Head of caudate nucleus (tissue), 42 donors: ENCODE data around the gene PVRIG.
"Not testable (repeated sequence)": the region's sequence is repeated elsewhere in the genome, so short reads cannot be mapped to it uniquely, and the experiment has no call there.

ENCODE experiments used
- DNase-seq, 42 donors: peaks; one replicate each; pipeline versions ENCODE4 v3.0.0 to v3.0.0-alpha.2; 2020 to 2021; ENCODE audit warnings: mixed read lengths in 7 of 42
- intact Hi-C: fragments of 100-400 bp; cut with DNase I; formaldehyde crosslinking; loops from one replicate; pipeline ENCODE4 v1.15.0; 2022

PVRIG gene

DNA sequence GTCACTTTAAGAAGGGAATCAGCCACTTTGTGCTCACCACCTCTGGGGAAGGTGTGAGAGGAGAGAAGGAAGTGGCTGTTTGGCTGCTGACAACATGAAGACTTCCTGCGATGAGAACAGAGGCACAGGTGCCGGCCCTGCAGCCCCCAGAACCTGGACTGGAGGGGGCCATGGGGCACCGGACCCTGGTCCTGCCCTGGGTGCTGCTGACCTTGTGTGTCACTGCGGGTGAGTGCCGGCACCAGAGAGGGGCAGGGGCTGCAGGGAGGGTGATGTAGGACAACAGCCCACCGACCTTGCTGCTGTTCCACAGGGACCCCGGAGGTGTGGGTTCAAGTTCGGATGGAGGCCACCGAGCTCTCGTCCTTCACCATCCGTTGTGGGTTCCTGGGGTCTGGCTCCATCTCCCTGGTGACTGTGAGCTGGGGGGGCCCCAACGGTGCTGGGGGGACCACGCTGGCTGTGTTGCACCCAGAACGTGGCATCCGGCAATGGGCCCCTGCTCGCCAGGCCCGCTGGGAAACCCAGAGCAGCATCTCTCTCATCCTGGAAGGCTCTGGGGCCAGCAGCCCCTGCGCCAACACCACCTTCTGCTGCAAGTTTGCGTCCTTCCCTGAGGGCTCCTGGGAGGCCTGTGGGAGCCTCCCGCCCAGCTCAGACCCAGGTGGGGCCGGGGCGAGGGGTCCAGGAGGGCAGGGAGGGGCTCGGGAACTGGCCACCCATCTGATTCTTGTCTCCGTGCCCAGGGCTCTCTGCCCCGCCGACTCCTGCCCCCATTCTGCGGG lies at the start of gene PVRIG:
Gene PVRIG (plus strand): TSS at position 149 of the 785 bp plus-strand sequence. CDS start 22 bp downstream, at position 171.
- intact Hi-C loops, result loop anchor here (5.0 kb wide), 1 partner anchor 47 kb away; no protein-coding TSS in a partner anchor
- not testable (repeated sequence) for DNase-seq

DNA sequence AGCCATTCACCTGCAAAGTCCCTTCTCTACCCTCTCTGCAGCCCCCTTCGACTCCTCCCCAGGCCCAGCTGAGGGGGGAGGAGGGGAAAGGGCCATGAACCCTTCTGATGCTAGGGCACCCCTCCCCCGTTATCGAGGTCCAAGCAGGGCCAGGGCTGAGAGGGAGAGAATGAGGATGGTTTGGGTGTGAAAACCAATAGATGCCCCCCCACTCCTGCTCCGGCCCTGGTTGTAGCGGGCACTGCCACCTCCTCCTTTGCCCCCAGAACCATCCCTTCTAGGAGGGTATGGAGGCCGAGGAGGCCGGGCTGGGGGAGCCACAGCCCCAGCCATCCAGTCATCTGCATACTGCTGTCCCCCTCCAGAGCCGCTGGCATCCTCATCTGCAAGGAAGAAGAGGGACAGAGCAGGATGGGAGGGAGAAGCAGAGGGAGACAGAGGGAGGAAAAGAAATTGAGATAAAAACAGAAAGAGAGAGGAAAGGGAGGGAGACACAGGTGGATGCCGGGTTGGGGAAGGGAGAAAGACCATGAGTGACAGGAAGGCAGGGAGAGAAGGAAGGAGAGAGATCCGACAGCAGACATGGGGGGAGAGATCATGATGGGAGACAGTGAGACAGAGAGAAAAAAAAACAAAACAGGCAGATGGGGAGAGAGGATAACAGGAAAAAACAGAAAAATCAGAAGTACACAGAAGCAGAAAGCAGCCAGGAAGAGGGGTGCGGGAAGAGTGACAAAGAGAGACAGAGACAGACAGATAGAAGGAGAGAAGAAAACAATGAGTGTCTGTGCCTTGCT lies 49.5 kb upstream of the PVRIG start:
- no peak for DNase-seq

DNA sequence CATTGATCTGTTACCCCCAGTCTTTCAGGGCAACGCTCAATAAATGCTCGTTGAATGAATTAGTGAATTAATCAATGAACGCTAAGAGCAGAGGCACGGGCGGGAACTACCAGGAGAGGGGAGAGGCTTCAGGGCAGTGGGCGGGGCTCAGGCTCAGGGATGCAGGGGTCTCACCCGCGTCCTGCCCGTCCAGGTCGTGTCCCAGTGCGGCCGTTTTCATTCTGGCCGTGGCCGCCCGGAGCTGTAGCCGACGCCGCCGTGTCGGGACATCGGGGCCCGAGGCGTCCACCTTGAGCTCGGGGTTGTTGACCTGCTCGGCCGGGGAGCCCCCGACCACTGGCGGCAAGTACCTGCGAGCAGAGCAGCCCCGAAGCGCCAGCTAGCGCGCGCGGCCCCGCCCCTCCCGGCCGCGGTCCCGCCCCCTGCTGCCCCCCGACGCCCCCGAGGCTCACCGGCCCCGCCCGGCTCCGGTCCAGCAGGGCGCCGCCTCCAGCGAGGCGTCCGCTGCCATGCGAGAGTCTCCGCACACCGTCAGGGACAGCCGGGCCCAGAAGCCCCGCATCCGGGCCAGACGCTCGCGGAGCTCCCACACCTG lies 48.6 kb upstream of the PVRIG start:
- no peak for DNase-seq

More for the DNA sequence above, 49.5 kb upstream of the PVRIG start:
- intact Hi-C loops, result no loop called here

DNA sequence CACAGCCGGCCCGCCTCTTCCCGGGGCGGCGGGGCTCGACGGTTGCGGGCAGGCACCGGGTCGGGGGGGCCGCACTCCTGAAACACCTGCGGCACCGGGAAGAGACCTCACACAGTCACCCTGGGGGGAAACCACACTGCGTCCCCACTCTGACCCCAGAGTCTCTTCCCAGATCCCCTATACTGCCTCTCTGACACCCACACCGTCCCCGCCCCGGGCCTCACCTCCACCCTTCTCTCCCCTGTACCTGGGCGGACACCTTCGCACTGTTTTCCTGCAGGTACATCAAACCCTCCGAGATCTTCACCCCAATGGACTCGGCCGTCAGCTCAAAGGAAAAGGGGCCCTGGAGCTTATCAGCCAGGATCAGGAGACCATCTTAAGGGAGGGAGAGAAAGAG lies 47.9 kb upstream of the PVRIG start:
- intact Hi-C loops, result no loop called here

More for the DNA sequence above, 48.6 kb upstream of the PVRIG start:
- intact Hi-C loops, result no loop called here

DNA sequence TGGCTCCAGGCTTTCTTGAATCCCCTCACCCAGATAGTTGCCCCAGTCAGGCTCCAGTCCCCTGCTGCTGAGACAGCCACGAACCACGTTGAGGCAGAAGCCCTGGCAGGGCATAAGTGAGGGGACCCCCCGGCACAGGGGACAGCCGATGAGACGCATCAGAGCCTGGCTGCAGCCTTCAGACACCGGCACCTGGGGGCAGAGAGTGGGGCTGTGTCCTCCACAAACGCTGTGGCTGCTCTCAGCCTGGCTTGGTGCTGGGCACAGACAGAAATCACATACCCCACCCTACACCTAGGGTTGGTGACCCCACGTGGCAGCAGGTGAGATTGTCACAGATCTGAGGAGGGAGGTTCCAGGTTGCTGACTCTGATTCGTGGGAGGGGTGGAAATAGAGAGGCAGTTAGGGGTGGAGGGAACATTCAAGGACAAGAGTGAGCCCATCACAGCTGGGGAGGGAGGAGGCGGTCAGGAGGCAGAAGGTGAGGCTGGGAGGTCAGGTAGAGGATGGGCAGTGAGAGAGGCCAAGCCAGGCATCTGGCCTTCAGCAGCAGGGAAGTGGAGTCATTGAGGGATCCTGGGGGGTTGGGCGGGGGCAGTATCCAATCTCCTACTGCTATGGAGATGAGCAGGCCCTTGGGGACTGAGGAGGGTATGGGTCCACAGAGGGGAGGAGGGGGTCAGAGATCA lies 45.8 kb upstream of the PVRIG start:
- intact Hi-C loops, result no loop called here
- no peak for DNase-seq

More for the DNA sequence above, 47.9 kb upstream of the PVRIG start:
- DNase-seq, result no peak

DNA sequence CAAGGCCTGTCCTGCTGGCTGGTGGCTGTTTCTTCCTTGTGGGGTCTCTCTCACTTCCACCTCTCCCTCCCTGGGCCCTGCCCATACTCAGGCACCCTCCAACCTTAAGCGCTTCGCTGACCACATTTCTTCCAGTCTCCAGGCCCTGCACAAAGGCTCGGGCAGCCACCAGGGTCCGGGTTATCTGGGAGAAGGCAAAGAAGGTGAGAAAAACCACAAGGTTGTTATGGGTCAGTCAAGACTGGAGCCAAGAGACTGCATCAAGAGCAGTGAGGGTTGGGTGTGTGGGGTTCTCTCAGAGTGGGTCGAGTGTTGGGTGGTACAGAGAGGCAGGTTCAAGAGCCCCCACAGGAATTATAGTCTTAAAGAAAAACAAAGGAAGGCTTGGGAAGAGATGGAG lies 45.2 kb upstream of the PVRIG start:
- intact Hi-C loops, result no loop called here
- DNase-seq, result no peak

DNA sequence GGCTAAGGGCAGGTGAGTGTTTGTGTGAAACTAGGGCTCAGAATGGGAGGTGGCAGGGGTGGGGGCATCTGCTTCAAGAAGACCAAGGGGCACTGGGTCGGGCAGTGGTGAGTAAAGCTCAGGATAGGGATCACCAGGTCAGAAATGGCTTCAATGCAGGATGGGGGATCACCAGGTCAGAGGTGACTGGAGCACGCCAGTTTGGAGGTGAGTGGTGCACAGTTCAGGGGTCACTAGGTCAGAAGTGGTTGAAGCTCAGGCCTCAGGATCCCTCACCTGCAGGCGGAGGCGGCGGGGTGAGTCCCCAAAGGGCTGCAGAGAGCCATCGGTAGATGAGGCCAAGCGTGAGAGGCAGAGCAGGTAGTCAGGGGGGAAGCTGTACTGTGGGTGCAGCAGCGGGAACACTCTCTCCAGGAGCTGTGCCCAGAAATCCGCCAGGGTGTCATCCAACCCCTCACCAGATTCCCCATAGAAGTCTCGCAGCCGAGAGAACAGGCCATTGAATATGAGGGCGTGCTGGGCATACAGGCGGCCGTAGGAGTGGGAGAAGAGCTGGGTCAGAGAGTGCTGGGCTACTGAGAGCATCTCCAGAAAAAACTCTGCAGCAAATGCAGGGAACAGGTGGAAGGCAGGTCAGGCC lies 44.3 kb upstream of the PVRIG start:
- peak in 1 of 42 donors; percentile 20 for DNase-seq
- intact Hi-C loops, result no loop called here

DNA sequence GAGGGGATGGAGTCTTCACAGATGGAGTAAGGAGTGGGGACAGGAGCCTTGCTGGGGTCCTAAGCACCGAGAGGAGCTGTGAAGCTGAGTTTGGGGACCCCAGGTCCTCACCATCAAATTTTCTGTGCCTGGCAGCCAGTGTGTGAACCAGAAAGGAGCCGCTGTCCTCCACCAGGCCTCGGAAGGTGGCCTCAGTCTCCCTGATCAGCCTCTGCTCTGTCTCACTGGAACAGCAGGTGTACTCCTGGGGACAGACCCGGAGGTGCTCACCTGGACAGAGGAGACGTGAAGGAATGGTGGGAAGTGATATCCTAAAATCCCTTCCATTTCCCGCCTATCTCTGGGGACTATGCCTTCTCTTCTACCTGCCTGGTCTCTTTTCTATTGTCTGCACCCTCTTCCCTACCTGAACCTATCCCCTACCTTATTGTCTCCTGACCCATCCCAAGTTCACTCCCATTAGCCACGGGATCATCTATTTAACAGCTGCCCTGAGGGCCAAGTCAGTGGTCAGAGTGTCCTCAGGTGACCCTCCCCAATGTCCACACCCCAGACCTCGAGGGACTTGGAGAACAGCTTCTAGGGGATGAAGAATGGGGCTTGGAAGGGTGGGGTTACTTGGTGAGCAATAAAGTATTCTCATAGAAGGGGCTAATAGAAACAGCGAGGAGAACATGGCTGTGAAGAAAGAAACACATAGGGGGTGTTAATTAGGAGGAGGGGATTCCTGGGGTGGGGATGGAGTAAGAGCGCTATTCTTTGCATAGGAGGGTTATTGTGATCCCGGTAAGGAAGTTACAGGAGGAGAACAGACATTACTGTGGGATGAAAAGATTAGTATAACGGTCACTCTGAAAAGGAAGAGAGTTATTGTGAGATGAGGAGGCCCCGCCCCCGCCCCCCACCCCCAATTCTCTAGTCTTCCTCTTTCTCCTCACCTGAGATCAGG lies 43.4 kb upstream of the PVRIG start:
- intact Hi-C loops, result no loop called here
- DNase-seq, result peak in 2 of 42 donors; percentile 15 to 40

DNA sequence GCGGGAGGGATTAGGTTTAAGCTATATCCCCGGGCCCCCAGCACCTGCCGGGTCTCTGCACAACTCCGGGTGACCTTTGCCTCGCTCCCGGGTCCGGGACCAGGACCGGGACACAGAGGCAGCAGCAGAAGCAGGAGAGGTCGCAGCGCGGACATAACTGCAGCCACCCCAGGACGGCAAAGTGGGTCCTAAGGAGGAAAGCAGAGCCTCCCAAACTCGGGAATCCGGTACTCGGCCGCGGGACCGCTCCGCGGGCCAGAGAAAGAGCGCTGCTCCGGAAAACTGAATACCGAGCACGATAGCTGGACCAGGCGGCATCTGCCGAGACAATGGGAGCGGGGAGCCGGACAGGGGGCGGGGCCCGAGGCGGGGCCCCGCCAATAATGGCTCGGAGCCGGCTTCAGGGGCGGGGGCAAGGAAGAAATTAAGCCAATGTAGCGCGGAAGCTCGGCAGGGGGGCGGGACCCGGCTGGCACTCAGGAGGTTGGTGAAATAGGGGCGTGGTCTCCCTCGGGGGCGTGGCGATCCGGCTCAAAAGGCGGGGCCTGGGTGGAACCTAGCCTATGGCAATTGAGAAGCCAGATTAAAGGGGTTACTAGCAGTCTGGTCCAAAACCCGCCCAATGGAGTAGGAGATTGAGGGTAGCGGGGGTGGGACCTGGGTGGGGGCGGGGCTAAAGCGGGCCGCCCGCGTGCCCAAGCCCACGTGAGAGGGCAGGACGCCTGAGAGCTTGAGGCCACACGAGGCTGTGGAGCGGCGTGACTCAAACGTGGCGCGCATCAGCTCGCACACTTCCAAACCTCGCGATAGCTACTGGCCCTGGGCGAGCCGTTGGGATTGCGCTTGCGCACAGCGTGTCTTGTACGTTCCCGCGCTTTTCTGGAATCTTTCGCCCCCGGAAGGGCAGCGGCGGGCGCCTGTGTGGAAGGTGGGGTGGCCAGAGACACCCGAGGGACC lies 42.4 kb upstream of the PVRIG start, which contains the start of the genes GPC2 and STAG3:
Gene GPC2 (minus strand): TSS at position 337 of the 957 bp plus-strand sequence. CDS start 182 bp downstream, at position 155.
Gene STAG3 (plus strand): TSS at position 874 of the 957 bp plus-strand sequence. CDS start 2,639 bp downstream, outside the sequence.
- peak; percentile 85 to 96 (median 93) for DNase-seq
- intact Hi-C loops, result no loop called here

DNA sequence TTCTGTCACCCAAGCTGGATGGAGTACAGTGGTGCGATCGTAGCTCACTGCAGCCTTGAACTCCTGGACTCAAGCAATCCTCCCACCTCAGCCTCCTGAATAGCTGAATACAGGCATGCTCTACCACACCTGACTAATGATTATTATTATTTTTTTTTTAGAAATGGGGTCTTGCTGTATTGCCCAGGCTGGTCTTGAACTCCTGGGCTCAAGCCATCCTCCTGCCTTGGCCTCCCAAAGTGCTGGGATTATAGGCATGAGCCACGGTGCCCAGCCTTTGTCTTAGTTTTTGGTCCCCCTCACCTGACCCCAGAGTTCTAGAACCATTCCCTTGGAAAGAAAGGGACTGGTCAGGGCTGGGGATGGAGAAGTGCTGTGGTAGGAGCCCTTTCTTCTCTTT lies 39.7 kb upstream of the PVRIG start:
- DNase-seq, intact Hi-C loops: not testable (repeated sequence)

DNA sequence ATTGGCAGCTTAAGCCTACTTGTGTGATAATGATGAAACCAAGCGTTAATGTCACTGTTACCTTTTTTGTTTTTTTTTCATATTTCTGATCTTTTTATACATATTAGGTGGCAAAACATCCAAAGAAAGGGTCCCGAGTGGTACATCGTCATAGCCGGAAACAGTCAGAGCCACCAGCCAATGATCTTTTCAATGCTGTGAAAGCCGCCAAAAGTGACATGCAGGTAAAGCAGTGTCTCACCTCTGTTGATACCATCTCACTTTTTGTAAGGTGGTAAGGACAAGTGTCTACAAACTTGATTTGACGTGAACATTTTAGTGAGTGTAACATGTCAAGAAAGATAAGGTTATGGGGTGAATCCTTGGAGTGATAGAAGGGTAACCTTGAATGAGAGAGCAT lies 37.1 kb upstream of the PVRIG start:
- intact Hi-C loops, DNase-seq: not testable (repeated sequence)

DNA sequence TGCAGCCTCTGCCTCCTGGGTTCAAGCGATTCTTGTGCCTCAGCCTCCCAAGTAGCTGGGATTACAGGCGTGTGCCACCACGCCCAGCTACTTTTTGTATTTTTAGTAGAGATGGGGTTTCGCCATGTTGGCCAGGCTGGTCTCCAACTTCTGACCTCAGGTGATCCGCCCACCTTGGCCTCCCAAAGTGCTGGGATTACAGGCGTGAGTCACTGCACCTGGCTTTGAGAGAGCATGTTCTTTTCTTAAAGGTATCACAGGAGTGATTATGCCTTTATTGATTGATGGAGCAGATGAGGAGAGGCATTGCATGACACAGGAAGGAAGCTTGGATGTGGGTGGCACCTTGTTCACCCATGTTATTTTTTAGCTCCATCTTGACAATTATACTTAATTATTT lies 36.7 kb upstream of the PVRIG start:
- intact Hi-C loops, DNase-seq: not testable (repeated sequence)

DNA sequence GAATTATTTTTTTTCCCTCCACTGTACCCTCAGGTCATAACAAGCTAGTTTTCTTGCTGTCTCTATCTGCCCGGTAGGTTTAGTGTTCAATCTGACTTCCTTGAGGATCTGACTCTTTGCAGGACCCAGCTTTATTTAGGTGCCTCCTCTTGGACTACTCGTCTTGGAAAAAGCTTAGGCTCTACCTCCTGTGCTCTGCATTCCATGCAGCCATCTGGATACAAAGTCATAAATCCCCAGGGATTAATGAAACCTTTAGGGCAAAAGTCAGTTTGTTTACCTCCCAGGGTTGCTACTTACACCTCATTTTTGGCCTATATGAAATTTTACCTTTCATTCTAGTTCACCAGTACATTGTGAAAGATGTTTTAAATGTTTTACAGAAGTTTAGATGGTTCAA lies 34.0 kb upstream of the PVRIG start:
- intact Hi-C loops, result no loop called here
- no peak for DNase-seq

DNA sequence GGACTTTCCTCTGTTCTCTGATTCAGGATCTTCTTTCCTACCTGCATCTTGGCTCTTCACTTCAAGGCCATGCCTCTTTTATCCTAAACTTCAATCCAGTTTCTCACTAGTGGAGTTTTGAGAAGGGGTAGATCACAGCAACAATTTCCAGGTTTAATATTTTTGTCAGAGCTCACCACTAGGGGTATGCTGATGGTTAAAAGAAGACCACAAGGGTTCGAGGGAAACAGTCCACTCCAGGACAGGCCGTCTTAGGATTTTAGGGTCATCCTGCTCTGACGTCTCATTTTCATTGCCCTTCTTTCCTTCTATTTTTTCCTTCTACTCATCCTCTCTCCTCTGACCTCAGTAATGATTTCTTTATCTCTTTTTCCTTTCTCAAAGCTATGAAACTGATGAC lies 30.7 kb upstream of the PVRIG start:
- intact Hi-C loops, result no loop called here
- no peak for DNase-seq

DNA sequence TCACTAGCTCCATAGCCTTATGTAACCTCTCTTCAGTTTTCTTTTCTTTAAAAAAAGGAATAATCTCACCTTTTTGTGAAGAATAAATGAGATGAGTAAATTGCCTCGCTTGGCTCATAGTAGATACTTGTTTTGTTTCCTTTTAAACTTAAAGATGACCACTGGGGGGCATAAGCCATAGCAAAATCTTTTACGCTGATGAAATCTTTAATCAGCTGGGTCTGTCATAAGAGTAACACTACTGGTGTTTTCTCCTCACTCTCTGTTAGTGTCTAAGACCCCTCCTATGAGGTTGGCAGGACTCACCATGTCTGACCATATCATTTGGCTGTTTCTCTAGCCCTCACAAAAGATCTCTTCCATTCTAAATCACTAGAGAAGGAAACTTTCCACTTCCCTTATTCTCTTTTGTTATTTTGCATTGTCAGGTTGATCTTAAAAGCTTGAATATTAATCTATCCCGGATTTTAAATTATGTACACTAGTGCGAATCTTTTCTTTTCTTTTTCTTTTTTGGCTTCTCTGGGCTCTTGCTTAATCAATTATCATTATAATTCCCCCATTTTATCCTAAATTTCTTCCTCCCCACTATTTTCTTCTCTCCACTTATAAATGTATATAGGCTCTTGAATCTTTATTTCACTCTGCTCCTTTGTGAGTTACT lies 29.6 kb upstream of the PVRIG start:
- intact Hi-C loops, result no loop called here
- DNase-seq, result no peak

DNA sequence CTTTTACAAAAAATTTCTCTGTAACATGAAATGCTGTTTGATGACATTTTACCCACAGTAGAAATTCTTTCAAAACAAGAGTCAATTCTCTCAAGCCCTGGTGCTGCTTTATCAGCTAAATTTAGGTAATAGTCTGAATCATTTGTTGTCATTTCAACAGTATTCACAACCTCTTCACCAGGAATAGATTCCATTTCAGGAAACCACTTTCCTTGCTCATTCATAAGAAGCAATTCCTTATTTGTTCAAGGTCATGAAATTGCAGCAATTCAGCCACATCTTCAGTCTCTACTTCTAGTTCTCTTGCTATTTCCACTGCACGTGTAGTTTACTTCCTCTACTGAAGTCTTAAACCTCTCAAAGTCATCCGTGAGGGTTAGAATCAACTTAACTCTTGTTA lies 28.0 kb upstream of the PVRIG start:
- intact Hi-C loops, result no loop called here
- no peak for DNase-seq
